ENCODE measurements around the gene PIWIL4.

PIWIL4 gene

DNA sequence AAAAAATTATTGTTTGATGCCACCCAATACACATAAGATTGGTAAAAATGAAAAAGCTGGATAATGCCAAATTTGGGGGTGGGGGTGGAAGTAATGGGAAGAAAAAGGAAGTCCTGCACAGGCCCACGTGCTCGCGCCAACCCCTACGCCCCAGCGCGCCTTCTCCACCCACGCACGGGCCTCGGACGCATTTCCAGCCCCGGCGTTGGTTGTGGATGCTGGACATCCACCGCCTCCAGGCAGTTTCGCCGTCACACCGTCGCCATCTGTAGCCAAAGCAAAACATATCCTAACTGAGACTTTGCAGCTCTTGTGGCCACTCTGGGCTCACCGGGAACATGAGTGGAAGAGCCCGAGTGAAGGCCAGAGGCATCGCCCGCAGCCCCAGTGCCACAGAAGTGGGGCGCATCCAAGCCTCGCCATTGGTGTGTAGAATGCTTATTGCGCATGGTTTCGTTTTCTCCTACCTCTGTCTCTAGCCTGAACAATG, at the start of gene PIWIL4:
PIWIL4 (plus strand) TSS at position 188 of the 490 bp plus-strand sequence; CDS start at position 339, 151 bp downstream.
- H3K4me3 ChIP-seq (ENCODE audit: low read depth, low read length), result no peak within 1 kb of the TSS
- in situ Hi-C loops (cut with HindIII; ENCODE audit: low sequenced_read_pairs), result no loop called here
- TF ChIP-seq CTCF (IDR thresholded peaks at IDR 0.05; ENCODE audit: low read depth, low read length), result no peak
- no peak for DNase-seq (ENCODE audit: low read depth, low spot score)

DNA sequence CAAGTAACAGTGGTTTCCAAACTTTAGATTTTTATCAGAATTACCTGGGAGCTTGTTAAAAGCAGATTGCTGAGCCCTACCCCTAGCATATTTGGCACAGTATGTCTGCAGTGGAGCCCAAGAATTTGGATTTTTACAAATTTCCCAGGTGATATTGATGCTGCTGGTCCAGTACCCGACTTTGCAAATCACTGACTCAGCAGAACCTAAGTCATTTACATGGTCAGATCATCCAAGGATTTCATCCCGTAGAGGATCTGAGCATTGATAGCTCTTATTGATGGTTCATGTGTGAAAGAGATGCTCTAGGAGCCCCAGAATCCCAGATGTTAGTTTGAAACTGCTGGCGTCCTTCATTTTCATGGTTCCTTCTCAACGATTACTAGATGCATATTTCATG, 48.9 kb upstream of the PIWIL4 start:
- no peak for TF ChIP-seq CTCF (IDR thresholded peaks at IDR 0.05; ENCODE audit: low read depth, low read length)
- no peak for DNase-seq (ENCODE audit: low read depth, low spot score)
- no peak overlapping the region for H3K4me3 ChIP-seq (ENCODE audit: low read depth, low read length)
- in situ Hi-C loops (cut with HindIII; ENCODE audit: low sequenced_read_pairs), result no loop called here

GRCh38 chr11:94519478-94520084, 47.6 kb upstream of the PIWIL4 start:
- peak; percentile 53 for TF ChIP-seq CTCF (IDR thresholded peaks at IDR 0.05; ENCODE audit: low read depth, low read length)
- H3K4me3 ChIP-seq (ENCODE audit: low read depth, low read length), result no peak overlapping the region
- in situ Hi-C loops (cut with HindIII; ENCODE audit: low sequenced_read_pairs), result no loop called here
- peak; percentile 56 for DNase-seq (ENCODE audit: low read depth, low spot score)

- H3K4me3 ChIP-seq (ENCODE audit: low read depth, low read length), result no peak overlapping the region
- peak; percentile 59 for TF ChIP-seq CTCF (IDR thresholded peaks at IDR 0.05; ENCODE audit: low read depth, low read length)
- in situ Hi-C loops (cut with HindIII; ENCODE audit: low sequenced_read_pairs), result no loop called here
- DNase-seq (ENCODE audit: low read depth, low spot score), result no peak
These were observed 45.5 kb upstream of the PIWIL4 start for GRCh38 chr11:94521684-94522083.

- no peak for TF ChIP-seq CTCF (IDR thresholded peaks at IDR 0.05; ENCODE audit: low read depth, low read length)
- H3K4me3 ChIP-seq (ENCODE audit: low read depth, low read length), result no peak overlapping the region
- in situ Hi-C loops (cut with HindIII; ENCODE audit: low sequenced_read_pairs), result no loop called here
These were observed 42.8 kb upstream of the PIWIL4 start for GRCh38 chr11:94524341-94524740.

GRCh38 chr11:94525546-94526324, 41.4 kb upstream of the PIWIL4 start:
- in situ Hi-C loops (cut with HindIII; ENCODE audit: low sequenced_read_pairs), result no loop called here

More at GRCh38 chr11:94524341-94524740, 42.8 kb upstream of the PIWIL4 start:
- DNase-seq (ENCODE audit: low read depth, low spot score), result no peak

More at GRCh38 chr11:94525546-94526324, 41.4 kb upstream of the PIWIL4 start:
- DNase-seq (ENCODE audit: low read depth, low spot score), result peak; percentile 46
- TF ChIP-seq CTCF (IDR thresholded peaks at IDR 0.05; ENCODE audit: low read depth, low read length), result no peak
- no peak overlapping the region for H3K4me3 ChIP-seq (ENCODE audit: low read depth, low read length)
